Superior temporal gyrus (tissue), 1 donor: ENCODE data around the gene TTC9C.
A peak's percentile ranks its signal among the peaks of the same experiment; 100 is the strongest.
"Not testable (repeated sequence)": the region's sequence is repeated elsewhere in the genome, so short reads cannot be mapped to it uniquely, and the experiment has no call there.

Source experiments
- DNase-seq: peaks from one replicate; pipeline ENCODE4 v3.0.0-alpha.2; 2016; ENCODE audit errors: extremely low spot score

Gene TTC9C, protein sequence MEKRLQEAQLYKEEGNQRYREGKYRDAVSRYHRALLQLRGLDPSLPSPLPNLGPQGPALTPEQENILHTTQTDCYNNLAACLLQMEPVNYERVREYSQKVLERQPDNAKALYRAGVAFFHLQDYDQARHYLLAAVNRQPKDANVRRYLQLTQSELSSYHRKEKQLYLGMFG

DNA sequence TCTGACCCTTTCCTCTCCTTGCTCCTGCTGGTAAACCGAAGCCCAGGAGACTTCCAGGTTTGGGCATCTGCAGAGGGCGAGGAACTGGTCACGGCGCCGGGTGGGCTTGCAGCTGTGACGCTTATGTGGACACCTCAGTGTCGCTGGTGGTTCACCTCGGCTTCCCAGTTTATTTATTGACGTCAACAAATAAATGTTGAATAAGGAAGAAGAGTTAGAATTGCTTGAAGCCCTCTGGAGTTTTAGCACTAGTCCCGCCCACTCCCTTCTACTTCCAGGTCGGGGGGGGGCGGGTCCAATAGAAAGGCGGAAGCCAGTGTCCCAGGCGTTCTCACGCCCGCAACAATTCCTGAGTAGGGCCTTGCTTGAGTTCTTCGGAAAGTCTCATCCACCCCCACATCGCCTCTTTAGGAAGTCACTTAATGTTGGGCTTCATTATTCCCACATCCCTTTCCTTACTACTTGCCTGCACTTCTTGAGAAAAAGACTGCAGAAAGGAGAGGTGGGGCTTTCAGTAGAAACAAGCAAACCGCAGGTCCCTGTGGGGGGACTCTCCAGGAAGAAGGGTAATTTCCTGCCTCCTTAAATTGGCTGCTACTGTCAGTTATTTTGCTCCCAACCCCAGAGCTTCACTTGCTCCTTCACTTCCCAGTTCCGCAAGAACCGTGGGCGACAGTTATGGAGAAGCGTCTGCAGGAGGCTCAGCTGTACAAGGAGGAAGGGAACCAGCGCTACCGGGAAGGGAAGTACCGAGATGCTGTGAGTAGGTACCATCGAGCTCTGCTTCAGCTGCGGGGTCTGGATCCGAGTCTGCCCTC, at the start of gene TTC9C:
TTC9C (plus strand) TSS at position 316 of the 818 bp plus-strand sequence; CDS start at position 679, 363 bp downstream.
- peak; percentile 94 for DNase-seq

DNA sequence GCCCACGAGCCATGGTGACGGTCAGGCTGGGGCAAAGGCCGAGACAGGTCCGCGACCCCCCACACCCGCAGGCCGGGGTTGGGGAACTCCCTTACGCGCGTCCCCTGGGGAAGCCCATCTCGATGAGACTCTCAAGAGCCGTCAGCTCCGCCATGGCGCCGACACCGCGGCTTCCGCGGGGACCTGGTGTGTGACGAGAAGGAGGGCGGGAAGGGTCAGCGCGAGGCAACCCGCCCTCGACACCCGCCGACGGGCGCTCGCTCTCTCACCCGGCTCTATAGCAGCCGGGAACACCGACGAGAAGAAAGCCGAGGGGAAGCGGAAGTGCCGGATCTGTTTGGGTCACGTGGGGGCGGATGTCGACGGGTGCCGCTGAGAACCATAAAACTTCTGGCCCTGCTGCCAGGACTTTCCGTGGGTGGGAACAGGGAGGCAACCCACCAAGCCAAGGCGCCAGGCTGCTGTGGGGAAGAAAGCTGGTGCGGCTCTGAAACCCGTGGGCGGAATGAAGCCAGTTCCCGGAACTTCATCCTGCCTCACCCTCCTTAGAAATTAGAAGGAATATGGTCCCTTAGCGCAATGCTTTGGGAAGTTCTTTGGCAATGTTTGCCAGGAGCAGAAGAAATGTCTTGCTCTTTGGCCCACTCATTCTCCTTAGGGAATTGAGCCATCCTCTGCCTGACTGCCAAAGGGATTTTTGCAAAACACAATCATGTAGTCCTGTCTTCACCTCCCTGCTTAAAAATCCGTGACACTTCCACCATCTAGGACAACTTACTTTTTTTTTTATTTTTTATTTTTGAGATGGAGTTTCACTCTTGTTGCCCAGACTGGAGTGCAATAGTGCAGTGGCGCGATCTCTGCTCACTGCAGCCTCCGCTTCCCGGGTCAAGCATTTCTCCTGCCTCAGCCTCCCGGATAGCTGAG, 49.3 kb upstream of the TTC9C start, which contains the start of gene UBXN1:
UBXN1 (minus strand) TSS at position 304 of the 927 bp plus-strand sequence; CDS start at position 154, 150 bp downstream.
- DNase-seq: peak; percentile 95

DNA sequence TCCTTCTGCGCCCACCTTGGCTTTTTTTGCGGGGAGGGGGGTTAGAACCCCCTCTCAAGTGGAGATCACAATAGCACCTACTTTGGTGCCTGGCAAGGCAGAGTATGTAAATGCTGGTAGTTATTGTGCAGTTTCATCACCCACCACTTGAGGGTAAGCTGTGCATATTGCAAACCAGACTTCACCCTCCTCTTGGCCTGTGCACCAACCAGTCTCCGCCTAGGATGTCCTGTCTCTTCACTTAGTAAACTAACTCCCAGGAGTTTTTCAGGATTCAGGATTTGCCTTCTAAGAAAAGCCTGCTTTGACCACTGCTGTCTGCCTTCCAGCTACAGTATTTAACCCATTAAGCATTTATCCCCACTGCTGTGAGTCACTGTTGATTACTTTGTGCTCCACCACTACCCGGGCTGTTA, 47.5 kb upstream of the TTC9C start:
- DNase-seq: no peak

DNA sequence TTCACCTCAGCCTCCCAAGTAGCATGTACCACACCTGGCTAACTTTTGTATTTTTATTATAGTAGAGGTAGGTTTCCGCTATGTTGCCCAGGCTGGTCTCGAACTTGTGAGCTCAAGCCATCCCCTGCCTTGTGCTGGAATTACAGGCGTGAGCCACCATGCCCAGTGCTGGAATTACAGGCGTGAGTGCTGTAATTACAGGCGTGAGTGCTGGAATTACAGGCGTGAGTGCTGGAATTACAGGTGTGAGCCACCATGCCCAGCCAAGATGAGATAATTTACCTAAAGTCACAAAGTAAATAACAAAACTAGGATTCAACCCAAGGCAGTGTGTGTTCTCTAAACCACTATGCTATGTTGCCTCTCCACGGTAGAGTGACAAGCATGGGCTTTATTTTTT, 45.8 kb upstream of the TTC9C start:
- DNase-seq: no peak

DNA sequence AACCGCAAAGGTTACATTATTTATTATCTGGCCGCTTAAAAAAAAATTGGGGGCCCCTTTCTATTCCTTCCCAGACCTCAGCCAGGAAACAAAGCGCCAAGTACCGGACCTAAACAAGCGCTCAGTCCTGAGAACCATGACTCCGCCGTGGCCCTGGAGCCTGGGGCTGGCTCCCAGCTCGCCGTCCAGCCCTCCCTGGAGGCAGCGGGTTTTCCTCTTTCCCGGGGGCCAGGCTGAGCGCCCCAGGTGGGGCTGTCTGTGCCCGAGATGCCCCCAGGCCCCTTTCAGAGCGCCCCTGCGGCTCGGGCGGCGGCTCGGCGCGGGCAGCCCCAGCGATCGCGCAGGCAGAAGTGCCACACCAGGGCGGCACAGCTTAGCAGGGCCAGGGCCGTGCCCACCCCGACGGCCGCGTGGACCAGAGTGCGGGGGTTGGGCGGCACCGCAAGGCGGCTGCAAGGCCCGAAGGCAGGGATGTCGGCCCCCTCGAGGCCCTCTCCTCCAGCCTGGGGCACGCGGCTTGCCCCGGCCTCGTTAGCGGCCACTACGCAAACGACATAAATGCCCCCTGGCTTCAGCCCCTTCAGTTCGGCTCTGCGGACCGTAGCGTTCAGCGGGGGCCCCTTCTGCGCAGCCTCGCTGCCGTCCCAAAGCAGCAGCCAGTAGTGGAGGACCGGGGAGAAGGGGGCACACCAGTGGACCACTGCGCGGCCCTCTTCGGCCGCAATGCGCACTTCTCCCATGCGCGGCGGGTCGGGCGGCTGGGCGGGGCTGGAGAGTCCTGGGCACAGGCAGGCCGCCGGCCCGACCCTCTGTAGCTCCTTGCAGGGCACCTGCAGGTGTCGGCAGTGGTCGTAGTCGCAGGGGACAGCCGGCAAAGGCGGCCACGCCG, 40.5 kb upstream of the TTC9C start:
- DNase-seq: no peak

DNA sequence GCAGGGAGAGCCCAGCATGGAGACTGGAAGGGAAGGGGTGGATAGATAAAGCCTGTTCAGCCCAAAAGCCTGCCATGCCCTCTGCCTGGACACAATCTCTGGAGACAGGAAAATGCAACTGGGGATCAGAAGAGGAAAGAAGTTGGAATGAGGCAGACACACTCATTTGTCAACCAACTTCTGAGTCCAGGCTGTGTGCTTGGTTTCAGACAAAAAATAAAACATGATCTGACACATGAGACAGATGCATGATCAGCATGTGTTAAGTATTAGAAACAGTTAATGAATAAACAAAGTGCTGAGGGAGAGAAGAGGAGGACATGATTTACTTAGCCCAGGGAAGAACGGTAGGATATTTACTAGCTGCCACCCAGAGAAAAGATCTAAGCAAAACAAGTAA, 39.8 kb upstream of the TTC9C start:
- no peak for DNase-seq

DNA sequence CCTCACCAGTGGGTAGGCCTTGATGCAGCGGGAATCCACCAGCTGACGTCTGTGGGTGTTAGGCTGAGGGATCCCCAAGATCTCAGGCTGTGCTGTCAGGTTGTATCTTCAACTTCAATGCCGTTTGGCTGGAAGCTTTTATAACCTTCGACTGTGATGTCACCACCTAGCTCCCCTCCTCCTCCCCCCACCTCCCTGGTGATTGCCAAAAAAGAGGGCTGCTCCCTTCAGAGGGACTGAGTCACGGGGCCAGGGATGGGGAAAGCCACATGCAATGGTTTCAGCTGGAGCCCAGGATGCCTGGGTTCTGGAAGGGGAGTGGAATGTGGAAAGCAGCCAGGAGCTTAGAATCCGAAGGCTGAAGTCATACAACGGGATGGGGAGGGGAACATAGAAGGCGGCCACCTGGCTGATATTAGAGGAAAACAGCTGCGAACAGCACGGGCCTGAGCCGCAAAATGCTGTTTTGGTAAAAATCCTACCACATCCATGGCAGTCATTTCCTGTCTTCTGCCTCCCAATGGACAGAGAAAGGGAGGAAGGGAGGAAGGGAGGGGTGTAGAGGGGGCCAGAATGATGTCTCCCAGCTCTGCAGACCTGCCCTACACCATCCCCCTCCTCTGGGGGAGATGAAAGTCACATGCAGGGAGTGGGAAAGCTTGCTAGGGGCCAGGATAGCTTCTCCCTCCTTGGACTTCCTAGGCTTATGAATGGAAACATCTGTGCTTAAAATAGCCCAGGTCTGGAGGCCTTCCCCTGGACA, 38.7 kb upstream of the TTC9C start, which contains the start of gene LRRN4CL:
LRRN4CL (minus strand) TSS at position 110 of the 763 bp plus-strand sequence. CDS start 1,022 bp downstream, outside the sequence.
- no peak for DNase-seq

DNA sequence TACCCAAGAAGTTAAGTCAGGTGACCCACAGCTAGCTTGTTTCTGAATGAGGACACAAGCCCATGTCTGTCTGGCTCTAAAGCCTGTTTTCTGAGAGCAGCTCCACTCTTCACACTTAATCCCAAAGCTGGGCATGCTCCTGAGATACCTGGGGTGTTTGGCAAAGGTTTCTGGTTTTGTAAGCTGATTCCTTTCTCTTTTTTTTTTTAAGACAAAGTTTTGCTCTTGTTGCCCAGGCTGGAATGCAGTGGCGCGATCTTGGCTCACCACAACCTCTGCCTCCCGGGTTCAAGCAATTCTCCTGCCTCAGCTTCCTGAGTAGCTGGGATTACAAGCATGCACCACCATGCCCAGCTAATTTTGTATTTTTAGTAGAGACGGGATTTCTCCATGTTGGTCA, 34.7 kb upstream of the TTC9C start:
- not testable (repeated sequence) for DNase-seq

DNA sequence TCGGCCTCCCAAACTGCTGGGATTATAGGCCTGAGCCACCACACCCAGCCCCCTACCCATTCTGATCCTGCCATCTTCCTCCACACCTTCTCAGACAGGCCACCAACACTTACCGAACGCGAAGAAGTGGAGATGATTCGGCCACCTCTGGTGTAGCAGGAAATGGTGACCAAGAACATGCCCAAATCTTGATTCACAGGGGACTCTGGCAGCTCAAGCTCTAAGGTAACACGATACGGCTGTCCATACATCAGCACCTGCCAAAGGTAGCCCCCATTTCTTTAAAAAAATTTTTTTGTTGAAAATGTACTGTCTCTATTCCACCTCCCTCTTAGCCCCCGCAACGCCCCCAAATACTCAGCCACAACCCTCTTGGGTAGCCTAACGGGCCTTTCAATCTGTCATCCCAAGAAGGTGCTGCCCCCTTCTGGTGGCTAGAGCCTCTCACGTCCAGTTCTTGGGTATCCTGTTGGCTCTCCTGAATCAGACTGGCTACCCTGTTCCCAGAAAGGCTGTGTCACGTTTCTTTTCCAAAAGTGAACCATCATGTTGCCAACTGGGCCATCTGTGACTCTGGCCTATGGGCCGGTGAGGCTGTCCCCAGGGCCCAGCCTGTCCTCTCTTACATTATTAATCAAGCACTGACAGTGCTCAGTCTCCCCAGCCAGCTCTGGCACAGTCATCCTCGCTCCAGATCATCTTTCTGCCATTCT, 33.7 kb upstream of the TTC9C start:
- DNase-seq: peak; percentile 88

DNA sequence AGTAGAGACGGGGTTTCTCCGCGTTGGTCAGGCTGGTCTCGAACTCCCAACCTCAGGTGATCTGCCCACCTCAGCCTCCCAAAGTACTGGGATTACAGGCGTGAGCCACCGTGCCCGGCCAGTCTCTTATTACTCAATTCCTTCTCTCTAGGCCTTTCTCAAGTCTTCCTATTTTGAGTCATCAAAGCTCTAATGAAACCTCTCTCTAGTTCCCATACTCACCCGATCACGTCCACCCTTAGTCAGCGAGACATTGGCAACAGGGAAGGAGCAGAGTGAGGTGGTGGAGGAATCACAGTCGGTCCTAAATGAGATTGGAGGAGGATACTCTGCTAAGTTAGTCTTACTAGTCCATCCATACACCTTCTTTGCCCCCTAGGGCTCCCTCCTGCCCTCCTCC, 26.0 kb upstream of the TTC9C start:
- DNase-seq: no peak

DNA sequence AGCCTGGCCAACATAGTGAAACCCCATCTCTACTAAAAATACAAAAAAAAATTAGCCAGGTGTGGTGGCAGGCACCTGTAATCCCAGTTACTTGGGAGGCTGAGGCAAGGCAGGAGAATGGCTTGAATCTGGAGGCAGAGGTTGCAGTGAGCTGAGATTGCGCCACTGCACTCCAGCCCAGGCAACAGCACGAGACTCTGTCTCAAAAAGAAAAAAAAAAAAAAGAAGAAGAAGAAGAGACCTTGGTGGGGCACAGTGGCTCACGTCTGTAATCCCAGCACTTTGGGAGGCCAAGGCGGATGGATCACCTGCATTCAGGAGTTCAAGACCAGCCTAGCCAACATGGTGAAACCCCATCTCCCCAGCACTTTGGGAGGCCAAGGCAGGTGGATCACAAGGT, 24.4 kb upstream of the TTC9C start:
- not testable (repeated sequence) for DNase-seq

DNA sequence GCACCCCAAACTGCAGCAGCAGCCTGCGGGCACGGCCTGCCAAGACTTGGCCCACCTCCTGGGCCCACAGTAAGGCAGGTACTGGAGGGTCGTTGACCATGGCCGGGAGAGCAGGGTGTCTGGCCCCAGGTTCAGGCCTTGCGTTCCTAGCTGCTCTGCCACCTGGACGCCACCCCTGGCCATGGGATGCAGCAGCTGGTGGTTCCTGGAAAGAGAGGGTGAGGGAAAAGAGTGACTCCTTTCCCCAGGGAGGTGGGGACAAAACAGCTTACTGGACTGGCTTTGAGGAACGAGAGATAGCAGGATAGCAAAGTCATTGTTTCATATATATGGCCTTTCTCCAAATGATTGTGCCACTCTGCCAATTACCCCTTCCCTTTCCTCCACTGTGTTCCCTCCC, 22.9 kb upstream of the TTC9C start:
- DNase-seq: no peak

DNA sequence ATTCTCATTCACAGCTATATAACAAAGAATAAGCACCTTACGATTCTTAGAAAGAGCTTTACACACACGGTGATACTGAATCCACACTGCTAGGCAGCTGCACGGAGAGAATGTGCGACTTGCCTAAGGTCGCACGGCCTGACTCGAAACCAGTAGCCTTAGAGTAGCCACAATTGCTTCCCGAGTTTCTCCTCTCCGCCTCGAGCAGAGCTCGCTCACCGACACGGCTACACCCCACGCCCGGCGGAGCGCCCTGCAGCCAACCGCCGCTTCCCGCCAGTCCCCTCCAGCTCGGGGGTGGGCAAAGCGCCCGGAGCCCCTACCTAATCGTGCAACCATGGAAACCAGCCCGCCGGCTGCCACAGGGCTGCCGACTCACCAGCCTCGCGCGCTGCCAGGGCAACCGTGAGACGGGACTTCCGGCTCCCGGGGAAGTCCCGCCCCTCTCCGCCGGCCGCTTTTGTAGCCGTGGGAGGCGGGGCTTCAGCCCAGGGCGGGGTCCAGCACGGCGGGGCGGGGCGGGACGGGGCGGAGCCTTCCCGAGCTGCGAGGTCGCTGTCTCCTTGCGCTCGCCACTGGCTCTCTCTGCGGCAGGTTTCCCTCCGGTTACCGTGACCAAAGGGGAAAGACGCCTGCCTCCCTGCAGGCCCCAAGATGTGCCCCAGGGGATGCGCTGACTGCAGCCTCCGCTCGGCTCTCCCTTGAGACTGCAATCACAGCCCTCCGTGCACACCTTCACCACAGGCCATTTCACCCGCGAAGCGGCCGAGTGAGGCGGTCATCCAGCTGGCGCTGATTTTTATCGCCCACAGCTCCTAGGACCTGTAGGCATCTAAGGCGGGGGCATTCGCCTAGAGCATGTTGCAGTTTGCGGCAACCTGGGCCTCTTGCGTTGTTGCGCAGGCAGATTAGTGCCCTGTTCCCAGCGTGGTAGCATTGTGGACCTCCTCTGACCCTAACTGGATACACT, 22.1 kb upstream of the TTC9C start:
- peak; percentile 94 for DNase-seq

DNA sequence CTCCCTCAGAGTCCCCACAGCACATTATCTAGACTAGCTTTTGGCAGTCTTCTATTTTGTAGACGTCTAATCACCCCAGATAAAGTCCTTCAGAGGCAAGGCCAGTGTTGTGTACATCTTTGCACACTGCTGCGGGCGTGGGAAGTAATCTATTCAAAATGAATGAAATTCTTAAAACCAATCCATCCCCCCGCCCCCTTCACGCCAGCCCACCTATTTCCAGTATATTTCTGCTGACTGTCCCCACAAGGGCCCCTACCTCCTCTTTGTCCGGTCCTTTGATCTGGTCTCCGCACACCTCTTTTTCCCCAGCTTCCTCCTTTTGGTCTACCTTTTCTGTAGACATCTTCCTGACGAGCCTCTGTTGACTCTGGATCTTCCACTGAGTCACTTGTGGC, 21.4 kb upstream of the TTC9C start:
- no peak for DNase-seq

DNA sequence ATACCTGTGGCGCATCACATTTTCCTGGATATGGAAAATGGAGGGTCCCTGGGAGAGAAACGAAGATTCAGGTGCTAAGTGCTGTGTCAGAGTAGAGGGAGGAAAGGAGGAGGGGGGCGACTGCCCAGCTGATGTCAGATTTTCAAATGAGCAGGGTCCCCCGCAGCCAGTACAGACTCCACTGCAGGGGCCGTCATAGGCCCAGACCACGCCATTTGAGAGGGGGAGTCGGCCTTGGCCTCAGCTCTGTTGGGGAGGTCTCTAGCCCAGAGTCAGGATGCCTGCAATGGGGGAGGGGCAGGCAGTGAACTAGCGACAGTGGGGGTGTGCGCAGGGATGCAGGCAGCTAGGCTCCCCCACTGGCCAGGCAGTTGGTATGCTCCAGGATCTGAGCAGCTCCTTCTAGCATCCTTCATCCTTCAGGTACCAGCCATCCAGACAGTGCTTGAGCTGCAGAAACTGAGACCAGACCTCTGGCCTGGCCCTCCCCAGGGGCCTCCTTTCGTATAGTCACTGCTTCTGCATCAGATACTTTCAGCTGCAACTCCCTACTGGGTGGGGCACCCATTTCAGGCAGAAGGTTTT, 20.9 kb upstream of the TTC9C start, which contains the start of the genes BSCL2 and GNG3:
BSCL2 (minus strand) TSS at position 148 of the 585 bp plus-strand sequence. CDS start 229 bp downstream, outside the sequence.
GNG3 (plus strand) TSS at position 400 of the 585 bp plus-strand sequence. CDS start 620 bp downstream, outside the sequence.
- peak; percentile 84 for DNase-seq

DNA sequence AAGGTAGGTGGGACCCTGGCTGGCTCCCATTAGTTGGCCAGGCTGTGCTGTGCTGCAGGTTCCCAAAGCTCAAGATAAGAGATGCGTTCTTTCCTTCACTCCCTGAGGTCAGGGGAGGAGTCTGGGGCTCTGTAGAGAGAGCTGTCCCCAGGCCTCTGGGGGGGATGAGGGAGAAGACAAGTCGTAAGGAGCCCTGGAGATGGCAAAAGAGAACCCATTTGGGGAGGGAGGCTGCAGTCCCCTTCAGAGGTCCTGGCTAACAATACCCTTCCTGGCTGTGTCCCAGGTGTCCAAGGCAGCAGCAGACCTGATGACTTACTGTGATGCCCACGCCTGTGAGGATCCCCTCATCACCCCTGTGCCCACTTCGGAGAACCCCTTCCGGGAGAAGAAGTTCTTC, 19.9 kb upstream of the TTC9C start:
- DNase-seq: peak; percentile 26

DNA sequence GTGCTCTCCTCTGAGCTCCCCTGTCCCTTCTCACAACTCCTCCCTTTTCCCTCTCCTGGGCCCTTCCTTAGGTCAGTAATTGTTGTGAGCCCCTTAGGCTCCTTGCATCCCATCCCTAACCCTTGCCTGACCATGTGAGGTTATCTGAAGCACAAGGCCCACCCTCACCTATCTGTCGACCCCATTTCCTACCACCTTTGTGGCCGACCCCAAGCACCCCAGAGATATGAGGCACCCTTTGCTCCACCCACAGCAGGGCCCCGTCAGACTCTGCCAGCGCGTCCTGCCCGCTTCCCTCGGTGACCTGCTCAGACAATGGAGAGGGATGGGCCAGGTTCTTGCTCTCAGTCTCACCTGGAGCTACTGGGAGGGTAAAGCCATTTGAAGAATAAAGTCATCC, 19.5 kb upstream of the TTC9C start:
- no peak for DNase-seq
